GM12864 (cell line): Measurements from ENCODE around the gene C9orf85.
"Not testable (repeated sequence)": the region's sequence is repeated elsewhere in the genome, so short reads cannot be mapped to it uniquely, and the experiment has no call there.

Experiments
- DNase-seq: peaks from one replicate; pipeline ENCODE4 v3.0.0-alpha.2; 2011; ENCODE audit warnings: low read depth
- H3K4me3 ChIP-seq: 2 replicates; pipeline ENCODE4 v1.5.1; 2011; ENCODE audit warnings: mild to moderate bottlenecking, low read depth, low read length, control low read depth
- CTCF ChIP-seq: IDR thresholded peaks from 2 replicates; pipeline ENCODE4 v1.5.1; 2011; ENCODE audit warnings: low read depth, mild to moderate bottlenecking, moderate library complexity, low read length, control low read depth, inconsistent platforms; ENCODE audit errors: missing control alignments

The C9orf85 gene

GRCh38 chr9:71937898-71938297 lies 26.5 kb downstream of the C9orf85 start:
- no peak for TF ChIP-seq CTCF
- no peak for DNase-seq
- no peak overlapping the region for H3K4me3 ChIP-seq

GRCh38 chr9:71941060-71941568 lies 29.7 kb downstream of the C9orf85 start:
- no peak for DNase-seq
- no peak for TF ChIP-seq CTCF
- H3K4me3 ChIP-seq = no peak overlapping the region

- DNase-seq = no peak
- no peak for TF ChIP-seq CTCF
- no peak overlapping the region for H3K4me3 ChIP-seq
Observed at GRCh38 chr9:71941998-71942567, 30.6 kb downstream of the C9orf85 start.

GRCh38 chr9:71944754-71945375 lies 33.4 kb downstream of the C9orf85 start:
- no peak for DNase-seq
- no peak overlapping the region for H3K4me3 ChIP-seq
- no peak for TF ChIP-seq CTCF

GRCh38 chr9:71954652-71955051 lies 43.2 kb downstream of the C9orf85 start:
- not testable (repeated sequence) for H3K4me3 ChIP-seq, DNase-seq

GRCh38 chr9:71955300-71955915 lies 44.0 kb downstream of the C9orf85 start:
- H3K4me3 ChIP-seq = no peak overlapping the region
- no peak for TF ChIP-seq CTCF
- no peak for DNase-seq

- no peak for TF ChIP-seq CTCF
- no peak for DNase-seq
Observed at GRCh38 chr9:71962328-71962727, 50.9 kb downstream of the C9orf85 start.

GRCh38 chr9:71963471-71963996 lies 52.1 kb downstream of the C9orf85 start:
- H3K4me3 ChIP-seq, DNase-seq: not testable (repeated sequence)

More at GRCh38 chr9:71962328-71962727, 50.9 kb downstream of the C9orf85 start:
- H3K4me3 ChIP-seq = no peak overlapping the region
